Stromal cell of bone marrow (primary cell): Measurements from ENCODE around the gene MRTFA.

ENCODE experiments used
- DNase-seq: peaks from one replicate; pipeline ENCODE4 v3.0.0-alpha.2; 2012; ENCODE audit warnings: low read depth

Gene MRTFA

DNA sequence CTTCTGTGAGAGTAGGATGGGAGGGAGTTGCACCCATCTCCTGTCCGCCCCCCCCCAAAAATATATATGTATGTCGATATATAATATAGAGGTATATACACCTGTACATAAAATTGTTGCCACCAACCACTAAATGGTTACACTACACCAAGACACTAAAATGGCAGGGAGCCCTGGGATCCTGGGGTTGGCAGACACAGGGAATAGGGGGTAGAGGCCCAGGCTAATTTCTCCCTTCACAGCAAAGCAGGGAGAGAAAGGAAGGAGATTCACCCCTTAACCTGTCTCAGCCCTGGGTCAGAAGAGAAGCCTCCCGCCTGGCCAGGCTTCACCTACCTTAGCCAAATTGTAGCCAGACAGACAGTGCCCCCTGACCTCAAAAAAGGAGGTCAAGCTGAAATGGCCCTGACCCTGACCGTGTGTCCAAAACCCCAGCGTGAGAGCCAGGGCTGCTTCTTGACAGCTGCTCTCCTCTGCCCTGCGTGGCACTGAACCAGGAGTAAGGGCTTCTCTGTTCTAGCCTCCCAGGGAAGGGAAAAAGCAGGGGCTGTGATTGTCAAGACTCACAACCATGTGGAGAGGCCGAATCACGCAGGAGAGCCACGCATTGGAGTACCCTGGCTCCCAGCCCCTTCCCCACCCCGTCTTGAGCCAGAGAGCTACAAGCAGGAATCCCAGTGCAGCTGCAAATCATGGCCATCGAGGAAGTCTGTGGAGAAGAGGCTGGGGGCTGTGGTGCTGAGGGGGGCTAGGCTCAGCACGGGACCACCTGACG, 225.6 kb downstream of the MRTFA start:
- no peak for DNase-seq

DNA sequence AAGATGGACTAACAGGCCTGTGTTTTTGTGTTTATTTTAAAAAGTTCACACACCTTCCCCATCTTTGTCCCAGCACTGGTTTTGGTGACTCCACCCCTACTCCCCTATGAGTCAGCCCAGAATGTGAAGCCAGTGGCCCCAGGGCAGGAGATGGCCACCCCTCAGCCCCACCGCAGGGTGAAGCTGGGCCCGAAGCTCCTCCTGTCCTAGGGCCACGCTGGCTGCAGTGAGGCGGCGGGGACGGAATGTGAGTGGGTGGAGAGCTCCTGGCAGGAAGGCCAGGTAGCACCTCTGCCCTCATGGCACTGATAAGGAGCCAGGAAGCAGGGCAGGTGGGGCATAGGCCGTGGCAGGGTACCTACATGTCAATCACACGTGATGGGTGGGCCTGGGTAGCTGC, 226.2 kb downstream of the MRTFA start:
- DNase-seq: no peak

DNA sequence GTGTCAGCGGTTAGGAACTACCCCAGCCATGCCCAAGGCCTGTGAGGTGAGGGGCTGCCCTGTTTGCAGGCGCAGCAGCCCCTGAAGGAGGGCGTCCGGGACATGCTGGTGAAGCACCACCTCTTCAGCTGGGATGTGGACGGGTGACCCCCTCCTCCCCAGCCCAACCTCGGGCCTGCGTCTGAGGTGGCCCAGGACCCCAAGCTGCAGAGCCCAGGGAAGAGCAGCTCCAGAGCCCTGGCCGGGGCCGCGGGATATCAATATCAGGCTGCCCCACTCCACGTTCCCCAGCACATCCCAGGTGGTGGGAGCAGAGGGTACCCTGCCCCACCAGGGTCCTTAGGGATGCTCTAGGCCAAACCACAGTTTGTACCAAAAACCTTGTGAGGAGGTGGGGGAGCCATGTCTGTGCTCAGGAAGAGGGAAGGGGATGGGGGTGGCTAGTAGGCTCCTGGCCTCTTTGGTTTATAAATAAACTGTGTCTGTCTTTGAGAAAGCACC, 226.9 kb downstream of the MRTFA start:
- DNase-seq: no peak

DNA sequence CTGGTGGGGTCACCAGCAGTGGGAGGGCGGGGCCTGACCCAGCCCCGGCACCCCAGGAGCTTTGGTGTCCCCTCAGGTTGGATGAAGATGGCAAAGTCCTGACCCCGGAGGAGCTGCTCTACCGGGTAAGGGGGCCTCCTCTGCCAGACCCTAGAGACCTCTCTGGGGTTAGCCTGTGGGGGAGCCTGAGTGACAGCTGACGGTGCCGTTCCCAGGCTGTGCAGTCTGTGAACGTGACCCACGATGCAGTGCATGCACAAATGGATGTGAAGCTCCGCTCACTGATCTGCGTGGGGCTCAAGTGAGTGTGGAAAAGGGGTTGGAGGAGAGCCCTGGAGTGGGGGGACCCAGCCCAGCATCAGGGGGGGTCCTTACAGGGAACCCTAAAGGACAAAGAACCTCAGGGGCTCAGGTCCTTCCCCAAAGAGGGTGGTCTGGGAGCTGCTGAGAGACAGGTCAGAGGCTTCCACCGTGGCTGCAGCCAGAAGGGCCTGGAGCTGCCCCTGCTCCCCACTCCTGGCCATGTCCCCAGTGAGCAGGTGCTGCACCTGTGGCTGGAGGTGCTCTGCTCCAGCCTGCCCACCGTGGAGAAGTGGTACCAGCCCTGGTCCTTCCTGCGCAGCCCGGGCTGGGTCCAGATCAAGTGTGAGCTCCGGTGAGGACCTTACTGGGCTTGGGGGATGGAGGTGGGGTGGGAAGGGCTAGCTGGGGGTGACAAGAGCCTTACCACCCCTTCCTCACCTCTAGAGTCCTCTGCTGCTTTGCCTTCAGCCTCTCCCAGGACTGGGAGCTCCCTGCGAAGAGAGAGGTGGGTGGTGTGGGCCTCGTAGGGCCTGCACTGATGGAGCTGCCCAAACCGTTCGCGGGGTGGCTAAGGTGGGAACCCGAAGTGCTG, 227.6 kb downstream of the MRTFA start:
- no peak for DNase-seq

DNA sequence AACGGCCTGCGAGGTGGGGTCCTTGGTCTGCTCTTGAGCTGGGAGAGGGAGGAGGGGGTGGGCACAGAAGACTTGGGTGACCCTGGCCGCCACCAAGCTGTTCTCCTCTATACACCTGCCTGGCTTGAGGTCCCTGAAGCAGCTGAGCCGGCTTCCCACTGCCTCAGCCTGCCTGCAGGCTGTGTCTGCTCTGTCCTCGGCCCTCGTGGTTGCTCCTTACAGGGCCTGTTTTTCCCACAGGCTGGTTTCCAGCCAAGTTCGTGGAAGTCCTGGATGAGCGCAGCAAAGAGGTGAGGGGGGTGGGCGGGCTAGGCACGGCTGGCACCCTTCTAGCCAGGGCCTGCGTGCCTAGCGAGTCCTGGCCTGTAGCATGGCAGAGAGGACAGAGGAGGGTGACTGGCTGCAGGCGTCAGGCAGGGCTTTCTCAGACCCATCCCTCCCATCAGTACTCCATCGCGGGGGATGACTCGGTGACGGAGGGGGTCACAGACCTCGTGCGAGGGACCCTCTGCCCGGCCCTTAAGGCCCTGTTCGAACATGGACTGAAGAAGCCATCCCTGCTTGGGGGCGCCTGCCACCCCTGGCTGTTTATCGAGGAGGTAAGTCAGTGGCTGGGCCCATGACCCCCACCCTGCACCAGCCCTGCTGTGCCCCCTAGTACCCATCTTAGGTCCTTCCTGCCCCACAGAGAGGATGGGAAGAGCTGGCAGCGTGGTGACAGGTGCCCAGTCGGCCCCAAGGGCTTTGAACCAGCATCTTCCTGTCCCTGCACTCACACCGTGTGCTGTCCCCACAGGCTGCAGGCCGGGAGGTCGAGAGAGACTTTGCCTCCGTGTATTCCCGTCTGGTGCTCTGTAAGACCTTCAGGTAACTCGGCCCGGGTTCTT, 228.4 kb downstream of the MRTFA start:
- DNase-seq: no peak

DNA sequence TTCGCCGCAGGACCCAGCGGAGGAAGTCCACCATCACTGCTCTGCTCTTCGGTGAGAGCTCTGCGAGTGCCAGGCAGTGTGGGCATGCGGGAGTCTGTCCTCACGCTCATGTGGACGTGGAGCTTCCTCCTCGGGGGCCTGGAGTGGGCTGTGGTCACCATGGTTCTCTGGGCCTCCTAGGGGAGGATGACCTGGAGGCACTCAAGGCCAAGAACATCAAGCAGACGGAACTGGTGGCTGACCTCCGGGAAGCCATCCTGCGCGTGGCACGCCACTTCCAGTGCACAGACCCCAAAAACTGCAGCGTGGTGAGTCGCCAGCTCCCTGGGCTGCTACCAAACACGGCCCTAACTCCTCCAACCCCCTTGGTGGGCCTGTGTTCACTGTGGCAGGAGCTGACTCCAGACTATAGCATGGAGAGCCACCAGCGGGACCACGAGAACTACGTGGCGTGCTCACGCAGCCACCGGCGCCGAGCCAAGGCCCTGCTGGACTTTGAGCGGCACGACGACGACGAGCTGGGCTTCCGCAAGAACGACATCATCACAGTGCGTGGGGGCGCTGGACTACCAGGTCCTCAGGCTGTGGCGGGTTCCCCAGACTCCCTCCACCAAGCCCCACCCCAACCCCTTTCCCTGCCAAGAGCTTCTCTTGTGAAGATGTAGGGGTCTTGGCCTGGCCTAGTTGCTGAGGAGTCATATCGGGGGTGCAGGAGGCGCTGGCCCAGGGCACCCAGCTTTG, 229.3 kb downstream of the MRTFA start:
- DNase-seq: no peak

DNA sequence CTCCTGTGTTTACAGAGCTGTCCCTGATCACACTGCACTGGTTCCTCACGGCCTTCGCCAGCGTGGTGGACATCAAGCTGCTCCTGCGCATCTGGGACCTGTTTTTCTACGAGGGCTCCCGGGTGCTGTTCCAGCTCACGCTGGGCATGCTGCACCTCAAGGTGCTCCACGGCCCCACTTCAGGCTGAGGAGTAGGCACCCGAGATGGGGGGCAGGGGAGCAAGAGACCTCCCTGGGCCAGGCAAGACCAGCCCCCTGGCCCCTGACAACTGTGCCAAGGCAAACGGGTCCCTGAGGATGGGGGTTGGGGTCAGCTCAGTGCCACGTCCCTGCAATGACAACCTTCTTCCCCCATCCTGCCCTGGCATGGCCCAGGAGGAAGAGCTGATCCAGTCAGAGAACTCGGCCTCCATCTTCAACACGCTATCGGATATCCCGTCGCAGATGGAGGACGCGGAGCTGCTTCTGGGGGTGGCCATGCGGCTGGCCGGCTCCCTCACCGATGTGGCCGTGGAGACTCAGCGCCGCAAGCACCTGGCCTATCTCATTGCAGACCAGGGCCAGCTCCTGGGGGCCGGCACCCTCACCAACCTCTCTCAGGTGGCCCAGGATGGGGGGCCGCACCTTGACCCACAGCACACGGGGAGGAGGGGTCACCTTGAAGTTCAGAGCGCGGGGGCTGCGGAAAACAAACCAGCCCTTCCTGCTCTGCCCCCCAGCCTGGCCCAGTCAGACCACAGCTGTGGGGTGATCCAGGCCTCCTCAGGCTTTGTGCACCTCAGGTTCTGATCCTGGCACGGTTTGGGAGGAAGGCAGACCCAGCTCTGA, 230.2 kb downstream of the MRTFA start:
- DNase-seq: no peak

DNA sequence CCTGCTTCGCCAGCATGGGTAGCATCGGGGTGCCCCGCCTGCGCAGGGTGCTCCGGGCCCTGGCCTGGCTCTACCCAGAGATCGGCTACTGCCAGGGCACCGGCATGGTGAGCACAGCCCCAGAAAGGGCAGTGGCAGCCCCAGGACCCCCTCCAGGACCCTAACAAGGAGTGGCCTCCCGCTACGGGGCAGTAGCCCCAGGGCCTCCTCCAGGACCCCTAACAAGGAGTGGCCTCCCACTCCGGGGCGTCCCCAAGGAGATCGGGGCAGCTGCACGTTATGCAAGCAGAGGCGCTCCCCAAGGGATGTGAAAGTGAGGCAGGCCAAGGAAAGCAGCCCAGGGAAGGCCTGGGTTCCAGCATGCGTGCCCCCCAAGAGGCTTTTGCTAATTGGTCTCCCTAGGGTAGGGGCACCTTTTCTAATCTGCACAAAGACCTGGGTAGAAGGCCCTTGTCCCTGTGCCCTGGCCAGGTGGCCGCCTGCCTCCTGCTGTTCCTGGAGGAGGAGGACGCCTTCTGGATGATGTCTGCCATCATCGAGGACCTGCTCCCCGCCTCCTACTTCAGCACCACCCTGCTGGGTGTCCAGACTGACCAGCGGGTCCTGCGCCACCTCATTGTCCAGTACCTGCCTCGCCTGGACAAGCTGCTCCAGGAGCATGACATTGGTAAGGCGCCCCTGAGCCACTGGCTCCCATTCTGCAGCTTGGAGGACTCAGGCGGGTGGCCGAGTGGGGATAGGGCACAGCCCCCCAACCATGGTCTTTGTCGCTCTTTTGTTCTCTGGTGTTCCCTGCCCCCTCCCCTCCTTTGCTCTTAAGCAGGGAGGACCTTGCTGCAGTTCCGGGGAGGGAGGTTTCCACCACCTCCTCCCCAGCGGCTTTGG, 231.1 kb downstream of the MRTFA start:
- DNase-seq: no peak

DNA sequence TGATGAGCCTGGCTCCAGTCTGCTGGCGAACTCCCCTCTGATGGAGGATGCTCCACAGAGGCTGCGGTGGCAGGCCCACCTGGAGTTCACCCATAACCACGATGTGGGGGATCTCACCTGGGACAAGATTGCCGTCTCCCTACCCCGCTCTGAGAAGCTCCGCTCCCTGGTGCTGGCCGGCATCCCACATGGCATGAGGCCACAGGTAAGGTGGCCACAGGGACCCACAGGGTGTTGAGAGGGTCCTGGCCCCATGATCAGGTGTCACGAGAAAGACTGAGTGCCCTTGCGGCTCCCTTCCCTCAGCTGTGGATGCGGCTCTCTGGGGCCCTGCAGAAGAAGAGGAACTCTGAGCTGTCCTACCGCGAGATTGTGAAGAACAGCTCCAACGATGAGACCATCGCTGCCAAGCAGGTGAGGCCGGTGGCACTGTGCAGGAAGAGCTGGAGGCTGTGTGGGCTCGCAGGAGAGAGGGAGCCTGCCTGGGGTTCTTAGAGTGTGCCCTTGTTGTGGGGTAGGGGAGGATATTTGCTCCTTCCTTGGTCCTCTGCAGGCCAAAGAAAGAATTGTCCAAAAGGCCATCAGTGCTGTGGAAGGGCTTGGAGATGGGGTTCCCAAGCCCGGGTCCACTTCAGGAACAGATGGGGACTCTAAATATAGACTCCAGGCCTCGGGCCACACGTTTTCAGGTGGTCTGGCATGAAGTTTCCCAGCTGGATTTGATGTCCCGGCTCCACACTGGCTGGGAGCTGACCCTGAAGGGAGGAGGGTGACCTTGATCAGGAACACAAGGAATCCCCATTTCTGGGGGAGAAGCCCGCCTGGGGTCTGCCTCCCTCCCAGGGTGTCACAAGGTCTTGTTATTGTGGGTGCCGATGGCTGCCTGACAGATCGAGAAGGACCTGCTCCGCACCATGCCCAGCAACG, 232.0 kb downstream of the MRTFA start:
- no peak for DNase-seq

DNA sequence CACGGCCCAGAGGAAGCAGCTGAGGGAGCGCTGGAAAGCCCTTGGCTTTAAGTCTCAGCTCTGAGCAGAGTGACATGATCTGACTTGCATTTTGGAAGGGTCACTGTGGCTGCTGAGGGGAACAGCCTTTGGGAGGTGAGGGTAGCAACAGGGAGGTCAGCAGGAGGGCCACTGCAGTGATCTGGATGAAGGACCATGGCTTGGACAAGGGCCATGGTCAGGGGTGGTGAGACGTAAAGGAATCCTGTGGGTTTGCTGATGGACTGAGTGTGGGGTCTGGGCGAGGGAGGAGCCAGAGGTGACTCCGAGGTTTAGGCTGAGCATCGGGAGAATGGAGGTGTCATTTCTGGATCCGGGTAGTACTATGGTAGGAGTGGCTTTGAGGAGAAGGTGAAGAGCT, 232.9 kb downstream of the MRTFA start:
- no peak for DNase-seq

DNA sequence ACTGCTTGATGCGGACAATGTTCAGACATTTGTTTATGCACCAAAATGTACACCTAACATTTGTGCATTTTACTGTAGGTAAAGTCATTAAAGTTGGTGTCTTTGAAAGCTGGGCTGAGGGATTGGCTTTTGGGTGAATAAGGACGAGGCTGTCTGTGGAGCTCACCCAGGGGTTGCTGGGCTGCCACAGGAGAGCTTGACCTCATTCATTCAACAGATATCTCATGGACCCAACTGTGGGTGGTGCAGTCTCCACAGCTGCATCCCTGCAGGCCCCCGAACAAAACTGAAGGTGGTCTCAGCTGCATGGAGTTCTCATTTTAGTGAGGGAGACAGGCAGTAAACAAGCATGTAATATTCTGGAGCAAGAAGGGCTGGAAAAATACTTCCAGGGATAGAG, 233.4 kb downstream of the MRTFA start:
- no peak for DNase-seq

DNA sequence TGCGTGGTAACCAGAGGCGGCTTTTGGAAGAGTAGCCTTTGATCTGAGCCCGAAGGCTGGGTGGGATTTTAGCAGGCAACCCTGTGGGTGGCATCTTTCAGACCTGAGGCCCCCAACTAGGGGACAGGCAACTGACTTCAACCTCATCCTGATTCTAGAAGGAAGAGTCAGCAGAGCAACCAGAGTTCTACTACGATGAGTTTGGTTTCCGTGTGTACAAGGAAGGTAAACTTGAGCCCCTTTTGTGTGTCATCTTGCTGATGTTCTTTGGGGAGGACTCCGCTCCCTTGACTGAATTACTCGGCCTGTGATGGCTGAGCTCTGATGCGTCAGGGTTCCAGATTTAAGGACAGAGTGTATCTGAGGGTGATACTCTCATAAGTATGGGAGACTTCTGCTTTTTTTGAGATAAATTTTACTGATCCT, 234.5 kb downstream of the MRTFA start:
- DNase-seq: no peak

DNA sequence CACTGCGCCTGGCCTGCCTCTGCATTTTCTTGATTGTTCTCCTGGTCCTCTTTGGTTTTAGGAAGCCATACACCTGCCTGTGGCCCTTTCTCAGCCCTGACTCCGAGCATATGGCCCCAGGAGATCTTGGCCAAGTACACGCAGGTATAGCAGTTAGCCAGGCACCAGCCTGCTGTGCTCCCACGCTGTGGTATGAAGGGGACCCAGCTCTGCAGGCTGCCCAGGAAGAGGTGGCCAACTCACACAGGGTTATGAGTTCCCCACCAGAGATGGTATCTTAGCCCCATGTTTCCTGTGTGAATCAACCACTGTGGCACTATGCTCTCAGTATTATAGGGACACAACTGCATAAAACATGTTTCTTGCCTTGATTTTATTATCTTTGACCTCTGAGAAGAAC, 235.0 kb downstream of the MRTFA start:
- DNase-seq: no peak

DNA sequence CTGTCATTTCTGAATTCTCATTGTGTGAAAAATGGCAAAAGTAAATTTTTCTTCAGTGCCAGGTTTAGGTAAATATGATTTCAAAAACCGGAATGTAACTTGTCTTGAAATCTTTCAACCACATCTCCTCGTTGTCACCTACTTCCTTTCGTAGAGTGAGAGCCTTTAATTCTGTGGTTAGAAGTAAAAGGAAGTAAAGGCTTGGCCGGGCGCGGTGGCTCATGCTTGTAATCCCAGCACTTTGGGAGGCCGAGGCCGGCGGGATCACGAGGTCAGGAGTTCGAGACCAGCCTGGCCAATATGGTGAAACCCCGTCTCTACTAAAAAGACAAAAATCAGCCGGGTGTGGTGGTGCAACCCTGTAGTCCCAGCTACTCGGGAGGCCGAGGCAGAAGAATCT, 236.4 kb downstream of the MRTFA start:
- no peak for DNase-seq

DNA sequence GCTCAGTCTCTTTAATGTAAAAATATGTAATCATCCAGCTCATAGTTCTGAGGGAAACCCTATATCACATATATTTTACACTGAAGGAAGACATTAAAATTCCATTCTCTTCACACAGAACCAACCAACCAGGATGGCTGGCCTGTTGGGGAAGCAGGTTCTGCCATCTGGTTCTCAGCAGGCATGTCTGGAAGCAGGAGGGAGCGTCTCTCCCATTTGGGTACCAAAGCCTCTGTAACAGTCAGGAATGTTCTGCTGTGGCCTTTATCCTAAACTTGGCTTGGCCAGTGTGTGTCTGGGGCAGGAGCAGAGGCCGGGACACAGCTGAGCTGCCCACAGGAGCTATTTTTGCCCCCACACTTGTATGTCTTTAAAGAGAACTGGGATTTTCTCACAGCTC, 236.9 kb downstream of the MRTFA start:
- DNase-seq: no peak

DNA sequence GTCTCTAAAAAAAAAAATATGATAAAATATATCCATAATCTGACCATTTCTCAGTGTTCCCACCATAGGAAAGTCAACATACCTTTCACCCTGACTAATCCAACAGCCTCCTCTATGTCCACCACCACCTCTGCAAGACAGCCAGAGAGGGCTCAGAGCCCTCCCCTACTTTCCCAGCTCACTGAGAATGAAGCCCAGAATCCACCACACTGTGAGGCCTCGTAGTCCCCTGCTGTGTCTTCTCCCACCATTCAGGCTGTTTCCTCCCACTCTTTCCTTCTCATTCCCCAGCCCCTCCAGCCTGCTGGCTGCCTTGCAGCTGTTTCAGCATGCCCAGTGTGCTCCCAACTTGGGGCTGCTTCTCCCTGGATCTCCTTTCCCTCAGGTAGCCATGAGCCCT, 239.1 kb downstream of the MRTFA start:
- DNase-seq: no peak

DNA sequence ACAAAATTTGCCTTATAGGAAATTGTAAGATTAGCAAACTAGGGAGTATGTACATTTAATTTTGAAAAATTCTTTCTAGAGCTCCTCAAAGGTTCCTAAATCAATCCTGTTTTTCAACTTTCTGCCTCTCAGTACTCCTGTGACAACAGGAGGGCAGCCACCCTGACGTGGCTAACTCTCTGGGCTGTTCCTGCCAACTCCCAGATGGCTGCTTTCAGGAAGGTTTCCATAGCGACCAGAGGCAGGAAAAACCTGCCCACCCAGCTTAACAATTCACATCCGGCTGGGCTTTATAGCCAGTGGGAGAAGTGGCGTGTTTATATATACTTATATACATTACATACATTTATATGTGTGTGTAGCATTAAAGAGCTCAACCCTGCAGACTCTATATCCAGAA, 239.6 kb downstream of the MRTFA start:
- peak; percentile 3 for DNase-seq

DNA sequence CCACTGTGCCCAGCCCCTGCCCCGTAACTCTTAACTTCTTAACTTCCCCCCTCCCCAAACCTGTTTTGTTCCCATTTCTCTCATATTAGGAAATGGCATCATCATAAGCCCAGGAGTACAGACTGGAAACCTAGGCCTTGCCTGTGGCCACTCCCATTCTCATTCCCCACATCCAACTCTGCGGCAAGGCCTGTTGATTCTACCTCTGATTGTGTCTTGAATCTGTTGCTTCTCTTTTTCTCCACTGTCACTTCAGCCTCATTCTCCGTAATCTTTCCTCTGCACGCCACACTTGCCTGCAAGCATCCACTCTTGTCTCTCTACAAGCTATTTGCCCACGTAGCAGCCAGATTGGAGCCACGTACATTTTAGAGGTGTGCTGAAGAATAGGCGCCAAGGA, 240.9 kb downstream of the MRTFA start:
- no peak for DNase-seq
